Measurements from ENCODE around the gene BCAS3.
"Not testable (repeated sequence)": the region's sequence is repeated elsewhere in the genome, so short reads cannot be mapped to it uniquely, and the experiment has no call there.

The BCAS3 gene

DNA sequence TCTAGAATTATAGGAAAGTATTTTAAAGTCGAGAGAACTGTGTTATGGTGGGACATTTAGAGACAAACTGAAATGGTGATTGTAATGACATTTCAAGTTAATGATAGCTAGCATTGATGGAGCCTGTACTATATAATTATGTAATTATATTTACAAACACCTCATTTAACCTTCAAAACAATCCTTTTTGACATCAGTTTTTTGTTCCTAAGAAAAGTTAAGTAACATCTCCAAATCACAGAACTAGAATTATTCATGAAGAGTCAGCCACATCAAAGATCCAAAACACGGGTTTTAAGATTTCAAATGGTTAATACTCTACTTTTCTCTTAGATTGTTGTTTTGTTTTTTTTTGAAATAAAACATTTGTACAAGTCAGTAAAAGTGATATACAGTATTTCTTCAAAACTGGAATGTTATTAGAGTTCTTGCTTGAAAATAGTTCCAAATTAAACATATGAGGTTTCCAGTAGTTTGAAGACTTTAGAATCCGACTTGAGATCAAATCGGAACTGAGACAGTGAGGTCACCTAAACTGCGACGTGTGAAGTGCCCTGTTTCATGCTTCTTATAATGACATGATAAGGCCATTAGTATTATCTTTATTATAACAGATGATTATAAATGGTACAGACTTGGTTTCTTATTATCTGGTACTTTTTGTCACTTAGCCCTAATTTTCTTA, 457.0 kb downstream of the BCAS3 start:
- DNase-seq: no peak

DNA sequence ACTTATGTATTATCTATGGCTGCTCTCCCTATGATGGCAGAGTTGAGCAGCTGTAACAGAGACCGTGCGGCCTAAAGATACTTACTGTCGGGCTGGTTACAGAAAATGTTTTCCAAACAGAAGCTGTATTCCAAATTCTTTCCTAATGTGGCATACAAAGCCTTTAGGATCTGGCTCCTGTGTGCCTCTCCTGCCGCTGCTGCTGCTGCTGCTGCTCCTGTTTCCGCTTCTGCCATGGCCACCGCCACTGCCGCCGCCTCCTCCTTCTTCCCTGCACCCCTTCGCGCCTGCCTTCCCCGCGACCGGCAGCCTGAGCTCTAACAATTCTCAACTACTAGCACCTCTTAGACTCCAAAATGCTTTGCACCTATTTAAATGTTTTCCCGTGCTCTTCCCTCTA, 458.1 kb downstream of the BCAS3 start:
- DNase-seq: no peak

DNA sequence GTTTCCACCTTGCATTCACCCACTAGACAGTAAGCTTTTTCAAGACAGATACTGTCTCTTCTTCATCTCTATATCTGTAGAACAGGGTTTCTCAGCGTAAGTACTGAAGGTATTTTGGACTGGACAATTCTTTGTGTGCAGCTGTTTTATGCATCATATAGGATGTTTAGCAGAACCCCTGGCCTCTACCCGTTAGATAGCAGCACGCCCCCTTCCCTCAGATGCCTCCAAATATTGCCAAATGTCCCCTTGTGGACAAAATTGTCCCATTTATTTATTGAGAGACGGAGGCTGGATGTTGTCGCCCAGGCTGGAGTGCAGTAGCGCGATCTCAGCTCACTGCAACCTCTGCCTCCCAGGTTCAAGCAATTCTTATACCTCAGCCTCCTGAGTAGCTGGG, 458.6 kb downstream of the BCAS3 start:
- no peak for DNase-seq

DNA sequence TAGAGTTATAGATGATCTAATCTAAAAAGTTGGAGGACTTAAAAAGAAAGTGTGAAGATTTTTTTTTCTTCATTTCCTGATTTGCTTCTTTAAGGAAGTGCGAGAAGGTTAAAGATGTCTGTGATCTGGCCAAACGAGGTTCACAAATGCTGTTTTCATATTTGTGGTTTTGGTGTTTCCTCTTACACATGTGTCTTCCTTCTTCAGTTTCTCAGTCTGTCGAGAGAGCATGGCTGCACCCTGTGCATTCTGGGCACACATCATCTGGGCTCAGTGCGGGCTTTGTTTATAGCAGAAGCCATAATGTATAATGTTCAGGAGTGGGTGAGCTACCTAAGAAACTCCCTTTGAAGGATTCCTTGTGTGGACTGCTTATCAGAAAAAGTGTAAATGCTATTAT, 461.6 kb downstream of the BCAS3 start:
- DNase-seq: no peak

DNA sequence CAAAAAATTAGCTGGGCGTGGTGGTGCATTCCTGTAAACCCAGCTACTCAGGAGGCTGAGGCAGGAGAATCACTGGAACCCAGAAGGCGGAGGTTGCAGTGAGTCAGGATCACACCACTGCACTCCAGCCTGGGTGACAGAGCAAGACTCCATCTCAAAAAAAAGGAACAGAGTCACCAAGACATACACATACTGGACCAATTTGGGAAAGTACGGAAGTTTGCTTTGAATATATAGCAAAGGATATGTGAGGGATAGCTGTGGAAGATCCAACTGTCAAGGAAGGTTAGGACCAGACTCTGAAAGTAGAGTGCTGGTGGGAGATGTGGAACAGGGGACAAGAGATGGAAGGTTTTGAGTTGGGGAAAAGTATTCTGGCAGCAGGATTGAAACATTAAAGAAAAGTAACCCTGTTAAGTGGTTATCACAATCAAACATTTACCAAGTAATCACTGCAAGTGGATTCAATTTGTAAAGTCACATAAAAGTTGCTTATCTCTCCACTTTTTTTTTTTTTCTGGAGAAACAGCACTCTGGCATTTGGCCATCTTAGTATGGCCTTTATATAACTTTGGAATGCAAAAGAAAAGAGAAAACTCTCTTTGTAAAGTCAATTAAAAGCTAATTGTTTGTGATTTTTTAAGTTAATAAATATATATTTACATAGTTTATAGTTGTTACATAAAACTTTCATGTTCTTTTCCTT, 462.6 kb downstream of the BCAS3 start:
- no peak for DNase-seq

DNA sequence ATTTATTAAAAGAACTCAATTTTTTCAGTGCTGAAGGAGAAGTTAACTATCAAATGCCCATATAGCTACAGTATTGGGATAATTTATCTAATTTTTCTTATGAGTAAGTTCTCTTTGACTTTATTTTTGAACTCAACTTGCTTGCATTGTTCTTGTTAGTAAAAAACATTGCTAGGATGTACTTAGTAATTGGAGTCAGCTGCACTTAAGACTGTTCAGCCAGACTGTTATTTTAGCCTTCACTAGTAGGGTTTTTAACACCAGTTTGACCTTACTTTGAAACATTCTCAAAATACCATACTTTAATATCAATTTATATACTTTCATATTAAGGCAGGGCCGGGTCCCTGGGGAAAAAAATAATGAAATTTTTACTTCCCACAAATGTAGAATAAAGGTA, 465.4 kb downstream of the BCAS3 start:
- no peak for DNase-seq

DNA sequence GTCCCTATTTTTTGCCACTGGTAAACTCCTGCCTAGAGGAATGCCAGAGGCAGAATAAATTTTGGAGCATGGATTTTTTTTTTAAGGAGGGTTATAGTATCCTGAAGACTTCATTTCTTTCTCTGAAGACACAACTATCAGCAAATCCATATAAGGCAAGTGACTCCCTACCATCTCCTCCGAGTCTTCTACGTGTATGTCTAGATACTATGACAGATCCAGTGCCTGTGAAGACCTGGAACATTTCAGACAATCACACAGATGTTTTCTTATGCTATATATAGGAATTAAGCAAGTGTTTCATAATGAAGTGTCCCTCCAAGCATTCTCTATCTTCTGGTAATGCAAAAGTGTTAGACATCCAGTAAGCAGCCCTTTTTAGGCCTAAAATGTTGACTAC, 466.5 kb downstream of the BCAS3 start:
- DNase-seq: no peak

DNA sequence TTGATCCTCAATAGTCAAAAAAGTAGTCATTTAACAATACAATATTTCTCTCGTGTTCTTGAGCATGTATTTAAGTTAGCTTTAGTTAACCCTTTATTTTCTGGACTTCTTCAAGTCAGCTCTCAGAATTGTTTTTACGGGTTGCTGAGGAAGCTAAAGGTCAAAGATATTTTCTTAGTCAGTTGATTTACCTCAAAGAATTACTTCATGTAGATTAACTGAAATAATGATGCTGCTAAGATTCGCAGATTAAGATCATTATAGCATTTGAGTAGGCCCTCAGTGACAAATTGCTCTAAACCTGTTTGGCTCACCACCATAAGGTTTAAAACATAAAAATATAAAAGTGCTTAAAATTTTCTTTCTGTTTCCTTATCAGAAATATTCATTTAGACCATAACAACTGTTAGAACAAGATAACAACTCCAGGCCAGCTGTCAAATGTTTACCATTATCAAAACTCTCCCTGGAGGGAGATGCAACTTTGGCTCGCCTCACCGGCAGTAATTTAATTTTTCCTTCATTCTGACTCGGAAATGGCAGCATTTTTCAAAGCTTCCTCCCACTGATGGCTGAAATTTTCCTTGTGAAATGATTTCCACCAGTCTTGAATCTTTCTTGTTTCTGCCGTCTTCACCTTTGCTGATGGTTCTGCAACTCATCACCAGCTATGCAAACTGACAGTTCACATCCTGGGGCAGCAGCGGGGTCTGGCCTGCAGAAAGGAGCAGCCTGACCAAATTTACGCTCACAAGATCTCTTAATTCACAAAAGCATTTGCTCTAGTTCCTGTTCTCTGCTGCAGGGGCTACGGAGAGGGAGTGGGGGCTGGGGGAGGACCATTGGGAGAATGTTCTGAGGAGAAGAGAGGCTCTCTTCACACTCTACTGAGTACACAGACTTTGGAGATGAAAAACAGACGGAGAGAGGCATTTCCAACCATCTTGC, 467.2 kb downstream of the BCAS3 start:
- peak; percentile 39 for DNase-seq

DNA sequence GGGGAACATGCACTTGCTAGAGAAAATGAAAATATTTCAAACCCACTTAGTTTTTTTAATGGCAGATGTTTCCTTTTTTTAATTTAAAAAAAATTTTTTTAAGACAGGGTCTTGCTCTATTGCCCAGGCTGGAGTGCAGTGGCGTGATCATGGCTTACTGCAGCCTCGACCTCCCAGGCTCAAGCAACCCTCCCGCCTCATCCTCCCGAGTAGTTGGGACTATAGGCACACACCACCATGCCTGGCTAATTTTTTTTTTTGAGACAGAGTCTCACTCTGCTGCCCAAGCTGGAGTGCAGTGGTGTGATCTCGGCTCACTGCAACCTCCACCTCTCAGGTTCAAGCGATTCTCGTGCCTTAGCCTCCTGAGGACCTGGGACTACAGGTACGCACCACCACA, 469.2 kb downstream of the BCAS3 start:
- DNase-seq: not testable (repeated sequence)

DNA sequence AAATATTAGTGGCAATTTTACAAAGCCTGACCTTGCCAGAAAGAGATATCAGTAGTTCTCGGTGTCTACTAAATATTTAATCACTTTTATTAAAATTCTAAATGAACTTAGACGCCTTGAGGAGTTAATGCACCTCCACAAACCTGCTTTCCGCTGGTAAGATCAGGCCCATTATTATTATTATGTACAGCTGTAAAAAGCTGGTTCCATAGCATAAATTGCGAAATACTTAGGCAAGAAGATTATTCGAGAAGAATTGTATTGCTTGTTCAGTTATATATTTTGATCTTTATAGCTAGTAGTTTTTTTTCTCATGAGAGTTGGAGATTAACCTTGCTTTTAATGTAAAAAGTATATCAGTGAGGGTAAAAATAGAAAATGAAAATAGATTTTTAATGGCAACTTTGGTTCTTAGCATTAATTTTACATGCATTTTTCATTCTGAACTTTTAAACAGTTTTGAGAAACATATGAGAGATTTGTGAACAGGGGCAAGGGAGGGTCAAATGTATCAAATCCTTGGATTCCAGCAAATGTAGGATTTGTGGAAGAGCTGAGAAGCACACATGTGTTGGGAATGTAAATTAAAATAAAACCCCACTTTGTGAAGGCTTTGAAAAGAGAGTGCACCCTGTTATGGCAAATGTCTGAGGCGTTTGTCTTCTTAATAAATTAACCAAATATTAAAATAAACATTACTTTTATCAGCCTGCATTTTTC, 471.6 kb downstream of the BCAS3 start:
- no peak for DNase-seq

DNA sequence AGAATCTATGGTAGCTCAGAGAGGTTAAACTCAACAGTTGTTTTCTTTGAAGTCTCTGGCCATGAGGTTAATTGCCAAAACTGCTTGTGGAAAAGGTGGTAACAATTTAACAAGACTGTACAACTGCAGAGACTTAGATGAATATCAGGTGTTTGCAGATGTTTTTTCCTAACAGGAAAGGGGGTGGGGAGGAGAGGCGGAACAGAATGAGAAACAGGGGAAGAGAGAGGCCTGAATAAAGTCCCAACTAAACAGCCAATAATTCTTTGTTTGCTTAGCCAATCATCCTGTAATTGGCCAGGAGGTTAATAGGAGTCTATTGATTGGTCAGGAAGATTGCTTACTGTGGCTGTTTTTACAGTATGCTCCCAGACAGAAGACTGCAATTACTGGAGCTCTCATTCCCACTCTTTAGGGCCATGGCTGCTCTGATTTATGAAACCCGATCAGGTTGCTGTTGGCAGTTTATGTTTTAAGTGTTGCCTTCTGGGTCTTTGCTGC, 472.3 kb downstream of the BCAS3 start:
- no peak for DNase-seq

DNA sequence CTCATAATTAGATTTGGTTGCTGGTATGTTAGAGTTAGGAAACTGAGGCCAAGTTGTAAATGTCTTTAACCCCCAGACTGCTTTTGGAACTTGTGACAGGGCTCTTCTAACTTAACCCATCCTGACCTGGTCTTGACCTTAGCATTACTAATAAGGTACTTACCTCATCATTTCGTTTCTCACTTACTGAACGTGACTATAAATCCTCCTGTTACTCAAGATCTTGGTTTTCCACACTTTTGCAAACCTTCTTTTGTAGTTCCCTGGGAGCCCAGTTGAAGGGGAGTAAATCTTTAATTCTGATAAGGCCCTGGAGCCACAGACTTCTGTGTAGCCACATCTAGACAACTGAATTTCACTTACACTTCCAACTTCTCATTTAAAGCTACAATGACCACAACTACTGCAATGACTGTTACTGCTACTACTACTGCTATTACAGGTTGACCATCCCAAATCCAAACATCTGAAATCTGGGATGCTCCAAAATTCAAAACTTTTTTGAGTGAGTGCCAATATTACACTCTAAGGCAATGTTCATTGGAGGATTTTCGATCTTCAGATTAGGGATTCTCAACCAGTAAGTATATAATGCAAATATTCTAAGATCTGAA, 473.1 kb downstream of the BCAS3 start:
- DNase-seq: no peak

DNA sequence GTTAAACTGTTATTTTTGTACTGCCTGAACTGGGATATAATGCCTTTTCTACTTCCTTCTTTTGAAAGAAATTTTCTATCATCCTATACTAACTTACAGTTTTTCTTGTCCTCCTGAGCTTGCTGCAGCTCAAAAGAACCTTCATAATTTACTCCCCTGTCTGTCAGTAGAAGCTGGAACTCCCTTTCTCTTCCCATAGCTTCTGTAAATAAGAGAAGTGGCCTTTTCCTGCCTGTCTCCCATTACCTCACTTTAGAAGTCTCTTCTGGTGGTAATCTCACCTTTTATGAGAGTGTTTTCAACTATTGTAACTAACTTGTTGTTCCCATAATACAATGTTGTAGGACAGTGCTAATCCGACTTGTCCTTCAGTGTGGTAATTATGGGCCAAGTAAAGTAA, 475.2 kb downstream of the BCAS3 start:
- no peak for DNase-seq

DNA sequence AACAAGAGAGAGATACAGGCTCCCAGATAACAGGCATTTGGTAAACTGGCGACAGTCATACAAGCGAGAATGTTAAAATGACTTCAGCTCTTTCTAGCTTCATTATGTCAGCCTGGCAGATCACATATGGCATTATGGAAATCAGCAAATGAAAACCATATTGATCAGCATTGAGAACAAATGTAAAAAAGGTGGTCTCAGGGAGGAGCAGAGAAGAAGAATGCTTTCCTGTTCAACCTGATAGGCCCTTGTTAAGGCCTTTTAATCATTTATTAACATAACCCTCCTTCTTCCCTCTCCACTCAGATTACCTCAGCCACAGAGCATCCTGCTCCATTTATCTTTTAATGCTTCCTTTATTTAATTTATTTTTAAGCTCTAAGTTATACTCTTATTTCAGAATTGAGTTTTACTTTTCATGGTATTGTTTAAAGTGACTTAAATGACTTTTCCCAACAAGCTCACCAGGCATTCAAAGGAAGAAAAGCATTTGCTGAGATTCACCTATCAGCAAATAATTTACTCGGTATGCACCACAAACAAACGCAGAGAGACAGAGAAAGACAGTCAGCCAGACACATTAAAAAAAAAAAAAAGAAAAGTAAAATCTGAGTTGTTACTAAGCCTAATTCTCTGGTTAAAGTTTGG, 478.1 kb downstream of the BCAS3 start:
- no peak for DNase-seq

DNA sequence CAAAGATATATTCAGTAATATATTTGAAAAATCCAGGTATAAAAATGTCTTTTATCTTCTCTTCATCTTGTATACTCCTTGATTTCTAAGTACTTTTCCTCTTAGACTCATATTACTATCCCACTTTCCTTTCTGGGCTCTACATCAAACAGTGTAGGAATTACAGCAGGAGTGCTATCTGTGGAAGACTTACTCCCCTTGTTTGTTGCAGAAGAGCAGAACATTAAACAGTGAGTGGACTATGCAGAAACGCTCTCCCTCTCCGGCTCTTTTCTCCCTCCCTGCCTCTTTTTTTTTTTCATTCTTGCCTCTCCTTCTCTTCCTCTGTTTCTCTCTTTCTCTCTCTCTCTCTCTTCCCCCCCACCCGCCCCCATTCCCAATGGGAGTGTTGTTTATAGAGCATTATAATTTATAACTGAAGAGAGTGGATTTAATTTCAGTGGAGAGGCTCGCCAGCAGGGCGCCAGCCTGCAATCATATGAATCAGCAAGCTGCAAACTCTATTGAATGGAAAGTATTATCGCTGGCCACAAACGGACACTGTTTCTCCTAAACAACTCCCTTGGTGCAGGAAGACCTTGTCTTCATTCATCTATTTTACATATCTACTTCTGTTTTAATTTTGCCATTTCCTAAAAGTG, 479.7 kb downstream of the BCAS3 start:
- DNase-seq: peak; percentile 26

DNA sequence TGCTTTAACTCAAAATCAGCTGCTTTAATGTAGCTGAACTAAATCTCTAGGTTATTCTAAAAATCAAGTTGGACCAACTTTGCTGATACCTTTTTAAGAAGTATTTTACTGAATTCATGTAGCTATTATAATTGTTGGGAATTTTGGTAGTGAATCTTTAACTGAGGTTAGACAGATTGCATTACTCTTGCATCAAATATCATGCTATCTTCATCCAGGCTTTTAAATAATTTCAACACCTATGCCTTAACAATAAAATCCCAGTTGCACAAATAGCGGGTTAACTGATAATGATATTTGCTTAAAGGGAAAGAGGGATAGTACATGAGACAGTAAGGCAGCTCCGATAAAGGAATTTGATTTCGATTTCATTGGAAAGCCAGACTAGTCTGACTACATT, 480.7 kb downstream of the BCAS3 start:
- no peak for DNase-seq

DNA sequence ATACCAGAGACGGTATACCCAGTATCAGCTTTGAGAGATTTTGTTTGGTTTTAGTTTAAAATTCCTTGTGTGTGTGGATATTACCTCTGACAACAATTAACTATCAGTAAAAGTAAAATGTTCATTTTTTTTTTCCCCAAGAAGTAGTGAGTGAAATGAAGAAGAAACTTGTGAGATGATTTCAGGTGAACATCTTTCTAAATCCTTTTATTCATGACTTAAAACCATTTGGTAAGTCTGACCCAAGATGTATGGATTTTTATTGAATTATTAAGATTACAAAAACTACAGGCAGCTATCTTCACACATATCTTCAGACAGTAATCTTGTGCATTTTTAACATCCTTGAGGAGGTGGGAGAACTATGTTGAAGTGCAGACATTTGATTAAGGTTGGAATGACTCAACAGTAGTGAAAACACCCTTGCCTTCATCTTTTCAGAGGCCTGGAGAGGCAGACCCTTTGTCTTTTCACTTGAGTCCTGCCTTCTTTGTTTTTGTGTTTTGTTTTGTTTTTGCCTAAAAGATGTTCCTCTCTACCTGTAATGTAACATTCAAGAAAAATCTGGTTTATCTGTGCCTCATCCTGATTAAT, 481.7 kb downstream of the BCAS3 start:
- no peak for DNase-seq

DNA sequence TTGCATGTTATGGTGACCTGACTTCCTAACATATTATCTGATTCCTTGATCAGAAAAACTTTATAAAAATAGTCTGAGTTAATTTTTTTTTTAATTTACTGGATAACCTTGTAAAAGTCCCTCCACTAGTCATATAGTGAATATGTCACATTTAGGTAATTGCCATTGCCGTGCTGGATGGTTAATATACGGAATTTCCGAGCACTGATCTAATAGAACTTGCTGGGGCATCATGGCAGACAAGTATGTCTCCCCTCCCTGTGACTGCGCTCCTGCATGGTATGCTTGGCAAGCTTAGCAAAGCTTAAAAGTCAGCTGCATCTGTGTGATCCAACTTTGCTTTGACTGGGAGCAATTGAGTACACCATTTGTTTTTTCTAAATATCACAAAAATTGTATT, 482.6 kb downstream of the BCAS3 start:
- DNase-seq: no peak

DNA sequence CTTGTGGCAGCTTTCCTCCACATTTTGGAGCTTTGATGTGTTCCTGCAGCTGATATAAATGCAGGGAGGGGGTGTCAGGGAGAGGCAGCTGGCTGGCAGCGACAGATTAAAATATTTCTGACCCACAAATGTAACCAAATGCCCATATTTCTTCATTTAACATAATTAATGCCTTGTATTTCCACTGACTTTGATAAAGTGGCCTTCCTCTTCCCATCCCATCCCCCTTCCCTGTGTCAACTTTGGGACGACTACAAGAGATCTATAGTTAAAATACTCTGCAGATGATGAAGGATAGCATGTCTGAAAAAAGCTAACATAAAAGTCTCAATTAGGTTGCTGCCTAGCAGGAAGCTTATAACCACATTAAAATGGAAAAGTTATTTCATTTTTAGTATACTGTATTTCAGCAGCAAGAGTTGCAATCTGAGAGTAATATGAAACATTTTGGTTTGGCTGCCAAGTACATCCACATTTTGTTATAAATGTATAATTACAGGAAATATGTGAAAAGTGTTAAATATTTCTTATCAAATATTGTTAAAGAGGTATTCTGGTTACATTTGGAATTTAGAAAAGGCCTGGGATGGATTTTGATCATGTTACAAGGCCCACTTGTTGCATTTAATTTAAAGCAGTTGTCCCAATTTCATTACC, 483.3 kb downstream of the BCAS3 start:
- no peak for DNase-seq

DNA sequence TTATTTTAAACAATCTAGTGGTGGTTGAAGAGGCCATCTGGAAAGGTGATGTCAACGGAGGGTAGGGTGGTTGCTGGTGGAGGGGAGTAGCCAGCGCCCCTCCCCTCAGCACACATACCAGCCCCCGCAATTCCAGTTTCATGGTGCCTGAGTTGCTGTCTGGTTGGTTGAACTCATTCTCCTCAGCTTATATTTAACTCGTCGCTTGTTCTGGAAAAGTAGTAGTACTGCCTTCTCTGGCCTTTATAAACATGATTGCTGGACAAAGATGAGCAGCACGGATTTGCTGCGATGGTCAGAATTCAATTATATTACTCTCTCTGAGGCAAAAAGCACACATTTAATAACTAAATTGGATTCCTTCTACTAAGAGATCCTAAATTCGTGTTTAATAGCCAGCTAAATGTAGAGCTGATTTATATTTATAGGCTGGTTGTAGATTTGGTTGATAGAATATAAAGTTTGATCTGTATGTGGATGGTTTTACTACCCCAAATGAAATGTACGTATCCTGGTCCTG, 484.0 kb downstream of the BCAS3 start:
- DNase-seq: no peak

Measured in NCI-H1694 treated with DMSO at 0.1 percent for 48 hours (cell line).